Measurements from ENCODE around the gene AP2B1. TPM values are rescaled to one million over a fixed set of nuclear protein-coding genes. Genes with fewer than 3 reads are reported as not detected.

The AP2B1 gene
- total RNA-seq, 4 donors from 2014 or later, result 62.0 to 77.2 (median 70.1) TPM

DNA sequence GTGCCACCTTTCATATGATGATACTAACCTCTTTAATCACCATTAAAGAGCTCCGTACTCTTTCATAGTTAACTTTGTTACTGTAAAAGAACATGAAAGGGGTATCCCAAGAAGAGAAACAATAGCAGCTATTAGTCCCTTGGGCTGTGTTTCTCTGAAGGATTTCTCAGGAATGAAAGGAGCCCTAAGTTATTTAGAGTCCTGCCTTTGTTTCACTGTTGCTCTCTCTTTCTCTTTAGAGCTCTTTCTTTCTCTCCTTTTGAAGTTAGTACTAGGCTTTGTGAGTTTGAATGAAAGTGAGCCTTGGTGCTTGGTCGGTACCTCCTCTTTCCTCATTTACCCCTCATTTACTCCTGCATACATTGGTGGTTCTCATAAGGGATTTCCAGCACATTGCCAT, 123.8 kb downstream of the AP2B1 start:
- TF ChIP-seq, protein P1, sequence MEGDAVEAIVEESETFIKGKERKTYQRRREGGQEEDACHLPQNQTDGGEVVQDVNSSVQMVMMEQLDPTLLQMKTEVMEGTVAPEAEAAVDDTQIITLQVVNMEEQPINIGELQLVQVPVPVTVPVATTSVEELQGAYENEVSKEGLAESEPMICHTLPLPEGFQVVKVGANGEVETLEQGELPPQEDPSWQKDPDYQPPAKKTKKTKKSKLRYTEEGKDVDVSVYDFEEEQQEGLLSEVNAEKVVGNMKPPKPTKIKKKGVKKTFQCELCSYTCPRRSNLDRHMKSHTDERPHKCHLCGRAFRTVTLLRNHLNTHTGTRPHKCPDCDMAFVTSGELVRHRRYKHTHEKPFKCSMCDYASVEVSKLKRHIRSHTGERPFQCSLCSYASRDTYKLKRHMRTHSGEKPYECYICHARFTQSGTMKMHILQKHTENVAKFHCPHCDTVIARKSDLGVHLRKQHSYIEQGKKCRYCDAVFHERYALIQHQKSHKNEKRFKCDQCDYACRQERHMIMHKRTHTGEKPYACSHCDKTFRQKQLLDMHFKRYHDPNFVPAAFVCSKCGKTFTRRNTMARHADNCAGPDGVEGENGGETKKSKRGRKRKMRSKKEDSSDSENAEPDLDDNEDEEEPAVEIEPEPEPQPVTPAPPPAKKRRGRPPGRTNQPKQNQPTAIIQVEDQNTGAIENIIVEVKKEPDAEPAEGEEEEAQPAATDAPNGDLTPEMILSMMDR (IDR thresholded peaks at IDR 0.05; ENCODE audit: low read depth), result no peak

DNA sequence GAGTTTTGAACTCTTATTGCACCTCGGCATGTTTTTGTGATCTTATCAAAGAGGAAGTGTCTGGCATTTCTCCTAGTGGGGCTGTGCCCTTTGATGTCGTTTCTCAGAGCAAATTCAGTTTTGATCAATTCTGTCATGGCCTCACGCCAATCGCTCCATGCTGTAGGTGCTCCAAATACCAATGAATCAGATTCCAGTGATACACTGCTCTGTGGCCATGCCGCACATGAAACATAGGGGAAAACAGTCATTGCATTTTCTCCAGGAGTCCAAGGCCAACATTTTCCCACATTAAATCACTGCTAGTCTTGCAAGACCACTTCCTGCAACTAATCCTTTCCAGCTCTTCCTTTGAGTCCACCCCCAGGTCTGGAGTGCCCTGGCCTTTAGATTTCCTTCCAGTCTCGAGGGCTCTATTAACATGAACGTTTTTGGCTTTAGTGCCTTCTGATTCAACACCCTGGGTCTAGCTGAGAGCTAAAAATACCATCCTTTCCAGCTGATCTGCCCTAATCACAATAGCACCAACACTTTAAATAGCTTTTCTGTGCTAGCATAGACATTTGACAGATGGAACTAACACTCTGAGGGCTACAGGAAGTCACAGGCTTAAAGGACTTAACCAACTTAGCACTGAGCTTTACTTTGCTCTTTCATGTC, 126.1 kb downstream of the AP2B1 start:
- TF ChIP-seq, protein P1 (IDR thresholded peaks at IDR 0.05; ENCODE audit: low read depth), result no peak

DNA sequence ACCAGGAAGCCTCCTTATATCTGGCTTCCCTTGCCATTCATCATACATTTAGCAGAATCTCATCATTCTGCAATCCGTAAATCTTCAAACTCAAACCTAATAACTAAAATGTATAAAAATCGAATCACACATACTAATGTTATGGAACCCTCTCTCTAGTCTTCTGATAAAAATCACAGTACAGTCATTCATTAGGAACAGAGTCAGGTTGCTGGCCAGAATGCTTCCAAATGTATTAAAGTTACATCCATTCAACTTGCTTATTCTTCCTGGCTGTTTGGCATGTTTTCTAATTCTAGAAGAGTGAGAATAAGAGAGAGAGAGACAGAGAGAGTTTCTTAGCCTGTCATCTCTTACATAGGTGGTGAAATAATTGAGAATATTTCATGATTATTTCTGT, 127.9 kb downstream of the AP2B1 start:
- TF ChIP-seq, protein P1 (IDR thresholded peaks at IDR 0.05; ENCODE audit: low read depth), result no peak

DNA sequence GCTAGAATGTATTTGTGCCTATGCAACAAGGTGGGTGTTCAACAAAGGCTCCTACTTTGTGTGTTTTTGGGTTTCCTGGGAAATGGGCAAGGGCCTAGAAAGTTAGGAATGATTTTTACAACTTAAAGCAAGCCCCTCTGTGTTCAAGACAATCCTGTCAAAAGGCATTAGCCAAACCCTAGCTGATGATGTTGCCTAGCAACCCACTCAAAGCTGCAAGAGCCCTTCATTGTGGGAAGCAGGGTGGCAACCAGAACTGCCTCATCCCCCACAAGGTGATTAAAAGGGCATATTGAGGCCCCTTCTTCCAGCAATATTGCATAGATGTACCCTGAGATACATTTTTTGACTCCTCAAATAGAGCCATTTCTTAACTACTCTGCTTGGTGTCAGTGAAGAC, 128.3 kb downstream of the AP2B1 start:
- TF ChIP-seq, protein P1 (IDR thresholded peaks at IDR 0.05; ENCODE audit: low read depth), result no peak

DNA sequence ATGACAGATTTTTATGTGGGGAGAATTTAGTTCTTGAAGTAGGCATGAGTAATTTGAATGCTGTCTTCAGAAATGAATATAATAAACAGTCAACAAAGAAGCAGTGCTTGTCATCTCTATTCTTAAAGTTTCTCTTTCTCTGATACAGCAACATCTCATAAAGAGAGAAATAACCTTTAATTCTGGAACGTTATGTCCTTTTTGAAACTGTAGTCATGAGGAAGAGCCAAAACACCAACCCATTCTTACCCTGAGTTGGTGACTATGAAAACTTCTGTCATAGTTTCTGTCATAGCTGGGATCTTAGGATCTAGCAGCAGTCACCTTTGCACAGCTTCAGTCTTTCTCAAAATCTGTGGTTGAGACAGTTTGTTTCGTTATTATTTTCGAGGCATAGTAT, 129.1 kb downstream of the AP2B1 start:
- TF ChIP-seq, protein P1 (IDR thresholded peaks at IDR 0.05; ENCODE audit: low read depth), result no peak

DNA sequence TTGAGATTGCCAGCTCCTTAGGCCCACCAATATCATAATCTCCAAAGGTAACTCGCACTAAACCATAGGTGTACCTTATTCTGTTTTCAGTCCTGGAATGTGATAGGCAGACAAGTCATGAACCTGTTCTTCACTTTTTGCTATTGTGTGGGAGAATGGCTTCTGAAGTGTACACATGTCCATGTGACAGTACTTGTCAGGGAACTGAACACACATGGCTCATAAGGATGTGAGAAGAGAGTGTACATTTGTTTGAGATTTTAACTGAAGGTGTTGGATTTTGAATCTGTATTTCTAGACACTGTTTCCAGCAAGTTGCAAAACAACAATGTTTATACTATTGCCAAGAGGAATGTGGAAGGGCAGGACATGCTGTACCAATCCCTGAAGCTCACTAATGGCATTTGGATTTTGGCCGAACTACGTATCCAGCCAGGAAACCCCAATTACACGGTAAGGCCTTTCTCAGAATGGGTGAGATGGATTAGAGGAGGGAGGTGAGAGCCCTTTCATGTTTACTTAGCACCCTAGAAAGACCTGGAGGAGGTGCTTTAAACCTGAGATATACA, 129.9 kb downstream of the AP2B1 start:
- TF ChIP-seq, protein P1 (IDR thresholded peaks at IDR 0.05; ENCODE audit: low read depth), result no peak

DNA sequence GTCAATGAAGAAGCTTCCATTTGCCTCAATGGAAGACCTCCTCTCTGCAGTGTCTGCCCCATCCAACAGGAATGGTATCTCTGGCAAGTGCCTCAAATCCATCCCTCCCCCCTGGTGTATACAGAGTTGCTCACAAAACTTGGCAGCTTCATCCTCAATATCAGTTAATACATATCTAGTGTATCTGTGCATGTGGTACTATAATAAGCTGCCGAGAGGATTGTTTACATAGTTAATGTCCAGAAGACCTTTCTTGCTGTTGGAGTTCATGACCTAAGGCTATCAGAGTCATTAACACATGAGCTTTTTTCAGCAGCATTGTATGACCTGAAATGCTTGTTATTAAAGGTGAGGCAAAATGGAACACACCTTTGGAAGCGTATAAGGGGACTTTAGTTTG, 130.4 kb downstream of the AP2B1 start:
- TF ChIP-seq, protein P1 (IDR thresholded peaks at IDR 0.05; ENCODE audit: low read depth), result no peak
